Measurements from ENCODE around the gene MYO3B. TPM values are rescaled to one million over a fixed set of nuclear protein-coding genes. Genes with fewer than 3 reads are reported as not detected.

The MYO3B gene
- total RNA-seq, 2 experiments from 2014 or later, result 0.05 to 0.23 TPM

DNA sequence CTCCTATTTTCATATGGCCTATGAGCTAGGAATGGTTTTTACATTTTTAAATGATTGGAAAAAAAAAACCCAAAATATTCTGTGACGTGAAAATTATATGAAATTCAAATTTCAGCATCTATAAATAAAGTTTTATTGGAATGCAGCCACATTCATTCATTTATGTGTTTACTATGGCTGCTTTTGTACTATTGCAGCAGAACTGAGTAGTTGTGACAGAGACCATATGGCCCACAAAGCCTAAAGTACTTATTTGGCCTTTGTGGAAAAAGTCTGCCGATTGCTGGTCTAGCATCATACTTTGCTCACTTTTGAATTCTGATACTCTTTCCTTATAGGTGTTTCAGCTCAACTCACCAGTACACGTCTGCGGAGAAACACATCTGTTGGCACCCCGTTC, 39.0 kb downstream of the MYO3B start:
- peaks cover 10% of the 10 kb centered on the region for H3K27me3 Mint-ChIP-seq (ENCODE audit: low read depth)
- DNase-seq (no peak), ATAC-seq (no peak)
- H3K36me3 Mint-ChIP-seq (ENCODE audit: low read depth), result no peaks in the 10 kb centered on the region
- POLR2A ChIA-PET, result no interaction called here
- no peaks in the 10 kb centered on the region for H3K9me3 Mint-ChIP-seq (ENCODE audit: insufficient read depth)
- H3K4me1 Mint-ChIP-seq (ENCODE audit: low read depth), result peaks cover 5% of the 10 kb centered on the region
- H3K4me3 Mint-ChIP-seq, result no peak overlapping the region
- H3K27ac Mint-ChIP-seq, result no peak overlapping the region
- CTCF ChIA-PET, result no interaction called here

DNA sequence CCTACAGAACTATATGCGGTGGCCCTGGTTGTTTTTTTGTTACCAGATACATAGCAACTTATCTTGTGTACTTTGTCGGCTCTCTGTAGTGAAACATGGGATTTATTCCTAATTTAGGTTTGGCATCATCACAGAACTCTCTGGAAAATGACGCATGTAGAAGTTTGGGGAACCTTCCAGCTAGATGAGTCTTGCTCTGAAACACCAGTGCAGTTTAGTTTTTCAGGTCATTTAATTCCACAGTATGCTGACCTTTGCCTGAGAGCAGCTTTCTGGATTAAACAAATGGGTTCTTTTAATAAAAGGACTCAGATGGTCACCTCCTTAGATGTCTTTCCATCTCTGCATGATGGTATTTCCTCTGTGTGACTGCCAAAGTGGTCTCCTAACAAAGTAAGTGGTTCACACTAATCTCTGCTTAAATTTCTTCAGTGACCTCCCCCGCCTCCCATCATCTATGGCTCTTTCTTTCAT, 39.9 kb downstream of the MYO3B start:
- ATAC-seq, result no peak
- H3K27ac Mint-ChIP-seq, result no peak overlapping the region
- H3K4me3 Mint-ChIP-seq, result no peak overlapping the region
- H3K9me3 Mint-ChIP-seq (ENCODE audit: insufficient read depth), result no peaks in the 10 kb centered on the region
- H3K36me3 Mint-ChIP-seq (ENCODE audit: low read depth), result no peaks in the 10 kb centered on the region
- no peak for DNase-seq
- peaks cover 13% of the 10 kb centered on the region for H3K4me1 Mint-ChIP-seq (ENCODE audit: low read depth)
- peaks cover 10% of the 10 kb centered on the region for H3K27me3 Mint-ChIP-seq (ENCODE audit: low read depth)
- ChIA-PET POLR2A (no interaction called here), CTCF (no interaction called here)

DNA sequence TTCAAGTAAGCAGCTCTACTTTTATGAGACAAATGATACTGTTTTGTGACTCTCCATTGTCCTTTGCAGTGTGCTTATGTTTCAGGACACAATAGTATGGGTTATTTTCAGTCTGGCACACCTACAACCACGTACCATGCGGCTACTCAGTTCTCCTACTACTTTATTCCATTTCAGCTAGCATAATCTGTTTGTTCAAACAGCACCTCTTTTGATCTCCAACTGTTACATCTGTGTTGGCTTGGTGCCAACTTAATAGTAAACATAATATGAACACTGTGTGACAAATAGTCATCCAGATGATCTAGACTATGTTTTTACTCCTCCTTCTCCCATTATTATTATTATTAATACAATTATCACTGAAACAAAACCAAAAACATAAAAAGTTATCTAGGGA, 40.5 kb downstream of the MYO3B start:
- no peak overlapping the region for H3K4me3 Mint-ChIP-seq
- H3K4me1 Mint-ChIP-seq (ENCODE audit: low read depth), result peaks cover 17% of the 10 kb centered on the region
- ChIA-PET CTCF (no interaction called here), POLR2A (no interaction called here)
- DNase-seq, result no peak
- H3K36me3 Mint-ChIP-seq (ENCODE audit: low read depth), result no peaks in the 10 kb centered on the region
- H3K27ac Mint-ChIP-seq, result no peak overlapping the region
- no peak for ATAC-seq
- H3K27me3 Mint-ChIP-seq (ENCODE audit: low read depth), result peaks cover 12% of the 10 kb centered on the region
- H3K9me3 Mint-ChIP-seq (ENCODE audit: insufficient read depth), result no peaks in the 10 kb centered on the region

DNA sequence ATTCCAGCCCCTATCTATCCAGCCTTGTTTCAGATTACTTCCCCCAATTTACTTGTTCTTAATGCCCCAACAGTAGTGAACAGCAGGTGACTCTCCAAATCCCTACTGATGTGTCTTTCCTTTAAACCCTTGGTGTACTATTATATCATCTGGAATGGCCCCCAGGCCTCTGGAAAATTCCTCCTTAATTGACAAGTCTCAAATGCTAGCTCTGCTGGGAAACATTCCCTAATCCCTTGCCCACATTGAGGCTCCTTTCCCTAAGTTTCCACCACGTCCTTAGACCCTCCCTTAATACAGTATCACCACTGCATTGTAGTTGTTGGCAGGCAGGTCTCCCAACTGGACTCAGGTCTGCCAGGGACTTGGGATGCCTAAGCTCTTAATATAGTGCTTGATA, 41.0 kb downstream of the MYO3B start:
- no peak overlapping the region for H3K27ac Mint-ChIP-seq
- H3K4me3 Mint-ChIP-seq, result no peak overlapping the region
- ChIA-PET CTCF (no interaction called here), POLR2A (no interaction called here)
- H3K4me1 Mint-ChIP-seq (ENCODE audit: low read depth), result peaks cover 17% of the 10 kb centered on the region
- H3K9me3 Mint-ChIP-seq (ENCODE audit: insufficient read depth), result no peaks in the 10 kb centered on the region
- H3K36me3 Mint-ChIP-seq (ENCODE audit: low read depth), result no peaks in the 10 kb centered on the region
- no peak for DNase-seq
- no peak for ATAC-seq
- H3K27me3 Mint-ChIP-seq (ENCODE audit: low read depth), result peaks cover 12% of the 10 kb centered on the region

DNA sequence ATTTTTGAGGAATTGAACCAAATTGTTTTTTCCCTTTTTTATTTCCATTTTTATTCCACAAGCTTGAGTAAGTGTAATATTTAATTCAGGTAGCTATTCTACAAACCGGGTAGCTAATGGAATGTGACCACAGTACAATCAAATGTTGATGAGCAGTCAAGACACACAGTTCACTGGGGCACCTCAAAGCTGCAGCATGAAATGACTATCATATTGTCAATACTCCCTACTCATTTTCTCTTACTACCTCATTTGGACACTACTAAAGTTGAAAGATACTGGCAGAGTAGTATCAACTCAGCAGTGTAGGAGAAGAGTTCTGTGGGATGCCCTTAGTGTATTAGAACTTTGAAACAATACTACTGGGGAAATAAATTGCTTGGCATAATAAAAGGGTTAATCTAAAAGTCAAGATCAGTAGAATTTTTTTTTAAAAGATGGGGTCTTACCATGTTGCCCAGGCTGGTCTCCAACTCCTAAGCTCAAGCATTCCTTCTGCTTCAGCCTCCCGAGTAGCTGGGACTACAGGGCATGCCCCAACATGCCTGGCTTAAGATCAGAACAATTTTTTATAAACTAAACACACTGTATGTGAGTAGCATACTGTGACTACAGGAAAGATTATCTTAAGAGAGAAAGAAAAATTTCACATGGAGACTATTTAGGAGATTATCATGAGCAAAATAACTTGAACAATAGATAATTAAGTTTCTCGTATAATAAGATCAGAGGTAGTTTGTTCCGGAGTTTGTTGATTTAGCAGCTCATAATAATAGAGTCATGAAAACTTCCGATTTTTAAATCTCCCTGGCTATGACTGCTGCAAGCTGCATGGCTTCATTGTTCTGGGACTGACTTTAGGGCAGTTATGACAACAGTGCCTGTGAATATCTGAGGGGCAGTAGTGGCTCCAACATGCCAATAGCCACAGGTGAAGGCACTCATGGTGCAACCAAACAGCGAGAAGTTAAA, 43.7 kb downstream of the MYO3B start:
- Mint-ChIP-seq H3K4me3 (no peak overlapping the region), H3K4me1 (ENCODE audit: low read depth) (peaks cover 17% of the 10 kb centered on the region), H3K9me3 (ENCODE audit: insufficient read depth) (no peaks in the 10 kb centered on the region), H3K36me3 (ENCODE audit: low read depth) (no peaks in the 10 kb centered on the region), H3K27me3 (ENCODE audit: low read depth) (peaks cover 11% of the 10 kb centered on the region), H3K27ac (no peak overlapping the region)
- no peak for DNase-seq
- POLR2A ChIA-PET, result no interaction called here
- CTCF ChIA-PET, result interaction anchor here (1.1 to 2.3 kb wide), 2 partner anchors 9 to 14 kb away, joined by 4 to 11 read pairs; no protein-coding TSS in a partner anchor
- no peak for ATAC-seq

DNA sequence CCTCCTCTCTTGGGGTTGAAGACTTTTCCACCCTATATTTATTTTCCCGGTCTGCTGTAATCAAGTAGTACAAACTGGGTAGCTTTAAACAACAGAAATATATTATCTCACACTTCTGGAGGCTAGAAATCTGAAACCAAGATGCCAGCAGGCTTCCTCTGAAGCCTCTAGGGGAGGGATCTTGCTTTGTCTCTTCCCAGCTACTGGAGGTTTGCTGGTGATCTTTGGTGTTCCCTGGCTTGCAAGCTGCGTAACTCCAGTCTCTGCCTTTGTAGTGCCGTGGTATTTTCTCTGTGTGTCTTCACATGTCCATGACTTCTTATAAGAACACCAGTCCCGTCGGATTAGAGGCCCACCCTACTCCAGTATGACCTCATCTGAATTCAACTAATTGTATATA, 44.4 kb downstream of the MYO3B start:
- H3K36me3 Mint-ChIP-seq (ENCODE audit: low read depth), result no peaks in the 10 kb centered on the region
- CTCF ChIA-PET, result interaction anchor here (2.3 kb wide), 1 partner anchor 14 kb away, joined by 11 read pairs; no protein-coding TSS in a partner anchor
- H3K4me1 Mint-ChIP-seq (ENCODE audit: low read depth), result peaks cover 17% of the 10 kb centered on the region
- no peak overlapping the region for H3K4me3 Mint-ChIP-seq
- no peak overlapping the region for H3K27ac Mint-ChIP-seq
- H3K27me3 Mint-ChIP-seq (ENCODE audit: low read depth), result peaks cover 11% of the 10 kb centered on the region
- H3K9me3 Mint-ChIP-seq (ENCODE audit: insufficient read depth), result no peaks in the 10 kb centered on the region
- DNase-seq (no peak), ATAC-seq (no peak)
- POLR2A ChIA-PET, result no interaction called here

DNA sequence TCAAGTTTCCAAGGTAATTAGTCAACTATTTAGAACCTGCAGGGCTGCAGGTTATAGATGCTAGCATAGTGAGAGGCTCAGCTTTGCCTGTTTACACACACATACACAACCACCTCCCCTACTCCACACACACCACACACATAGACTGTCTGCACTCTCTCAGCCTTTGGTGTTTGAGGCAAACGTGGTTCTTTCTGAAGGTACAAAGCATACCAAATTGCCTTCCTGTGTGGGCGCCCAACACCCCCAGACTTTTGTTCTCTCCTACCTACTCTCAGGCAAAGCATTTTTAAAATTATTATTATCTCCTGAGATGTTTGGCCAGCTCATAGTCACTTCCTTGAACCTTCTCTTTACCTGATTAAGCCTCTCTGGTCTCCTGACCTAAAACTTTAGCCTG, 44.9 kb downstream of the MYO3B start:
- no peaks in the 10 kb centered on the region for H3K9me3 Mint-ChIP-seq (ENCODE audit: insufficient read depth)
- H3K4me3 Mint-ChIP-seq, result no peak overlapping the region
- peaks cover 17% of the 10 kb centered on the region for H3K4me1 Mint-ChIP-seq (ENCODE audit: low read depth)
- ChIA-PET CTCF (interaction anchor here (2.3 kb wide), 1 partner anchor 13 kb away, joined by 11 read pairs; no protein-coding TSS in a partner anchor), POLR2A (no interaction called here)
- DNase-seq (peak; percentile 25), ATAC-seq (peak; percentile 49)
- no peaks in the 10 kb centered on the region for H3K36me3 Mint-ChIP-seq (ENCODE audit: low read depth)
- H3K27me3 Mint-ChIP-seq (ENCODE audit: low read depth), result peaks cover 11% of the 10 kb centered on the region
- H3K27ac Mint-ChIP-seq, result no peak overlapping the region

DNA sequence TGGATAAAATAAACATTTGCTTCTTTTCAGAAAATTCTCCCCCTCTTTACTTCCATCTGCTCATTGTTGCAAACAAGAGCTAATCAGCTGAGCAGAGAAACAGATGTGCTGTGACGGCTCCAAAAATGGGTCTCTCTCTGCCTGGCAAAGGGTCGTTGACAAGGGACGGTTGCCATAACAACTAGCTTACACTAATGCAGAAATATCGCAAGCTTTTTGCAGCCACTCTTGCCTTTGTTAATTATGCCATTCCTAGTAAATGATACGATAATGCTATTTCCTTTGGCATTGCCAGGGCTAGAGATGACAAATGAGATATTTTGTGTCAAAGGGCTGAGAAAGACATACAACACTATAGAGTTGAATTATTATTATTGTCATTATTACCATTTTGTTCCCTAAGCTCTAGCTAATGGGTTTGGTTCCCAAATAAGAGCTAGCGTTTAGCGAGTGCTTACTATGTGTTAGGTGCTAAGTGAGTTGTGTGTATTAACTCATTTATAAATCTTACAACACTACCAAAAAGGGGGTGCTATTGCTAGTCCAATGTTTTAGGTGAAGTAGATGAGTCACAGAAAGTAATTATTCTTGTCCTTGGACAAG, 46.8 kb downstream of the MYO3B start:
- H3K36me3 Mint-ChIP-seq (ENCODE audit: low read depth), result no peaks in the 10 kb centered on the region
- no peak for DNase-seq
- no peaks in the 10 kb centered on the region for H3K9me3 Mint-ChIP-seq (ENCODE audit: insufficient read depth)
- ChIA-PET POLR2A (no interaction called here), CTCF (no interaction called here)
- H3K4me1 Mint-ChIP-seq (ENCODE audit: low read depth), result peaks cover 17% of the 10 kb centered on the region
- ATAC-seq, result no peak
- no peak overlapping the region for H3K27ac Mint-ChIP-seq
- no peak overlapping the region for H3K4me3 Mint-ChIP-seq
- peaks cover 10% of the 10 kb centered on the region for H3K27me3 Mint-ChIP-seq (ENCODE audit: low read depth)

DNA sequence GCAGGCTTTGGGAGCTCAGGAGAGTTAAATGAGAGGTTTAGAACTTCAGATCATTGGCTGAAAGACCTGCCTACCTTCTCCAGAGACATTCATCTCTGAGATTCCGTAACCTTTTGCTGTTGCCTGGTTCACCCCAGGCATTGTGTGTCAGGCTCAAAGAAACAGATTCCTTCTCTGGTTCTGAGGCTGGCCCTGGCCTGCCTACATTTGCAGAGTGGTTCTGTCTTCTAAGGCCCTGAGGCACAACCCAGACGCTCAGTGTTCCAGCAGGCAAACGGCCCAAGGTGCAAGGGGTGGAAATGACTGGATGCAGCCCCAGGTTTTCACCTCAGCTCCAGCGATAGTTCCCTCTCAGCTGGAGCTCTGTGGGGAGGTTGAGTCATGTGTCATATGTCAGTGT, 48.3 kb downstream of the MYO3B start:
- no peak for ATAC-seq
- H3K36me3 Mint-ChIP-seq (ENCODE audit: low read depth), result no peaks in the 10 kb centered on the region
- H3K9me3 Mint-ChIP-seq (ENCODE audit: insufficient read depth), result no peaks in the 10 kb centered on the region
- no peak for DNase-seq
- peaks cover 17% of the 10 kb centered on the region for H3K4me1 Mint-ChIP-seq (ENCODE audit: low read depth)
- no peak overlapping the region for H3K4me3 Mint-ChIP-seq
- H3K27ac Mint-ChIP-seq, result no peak overlapping the region
- POLR2A ChIA-PET, result no interaction called here
- H3K27me3 Mint-ChIP-seq (ENCODE audit: low read depth), result peaks cover 12% of the 10 kb centered on the region
- CTCF ChIA-PET, result interaction anchor here (1.3 kb wide), 1 partner anchor 9 kb away, joined by 3 read pairs; no protein-coding TSS in a partner anchor

DNA sequence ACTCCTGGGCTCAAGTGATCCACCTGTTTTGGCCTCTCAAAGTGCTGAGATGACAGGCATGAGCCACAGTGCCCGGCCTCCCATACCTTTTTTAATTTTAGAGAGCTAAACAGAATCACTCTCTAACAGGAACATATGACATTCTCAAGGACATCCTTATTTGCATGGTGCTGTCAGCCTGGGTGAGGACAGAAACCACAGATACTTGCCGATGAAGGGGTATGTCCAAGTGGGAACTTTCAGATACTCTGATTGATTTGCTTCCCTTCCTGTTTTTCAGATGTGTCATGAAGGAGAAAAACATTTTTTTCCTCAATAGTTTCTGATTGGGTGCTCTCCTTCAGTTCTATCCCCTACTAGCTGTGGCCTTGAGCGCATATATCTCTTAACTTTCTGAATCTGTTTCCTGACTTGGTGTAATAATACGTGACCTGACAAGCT, 49.6 kb downstream of the MYO3B start:
- CTCF ChIA-PET, result no interaction called here
- no peak overlapping the region for H3K27ac Mint-ChIP-seq
- H3K36me3 Mint-ChIP-seq (ENCODE audit: low read depth), result no peaks in the 10 kb centered on the region
- H3K27me3 Mint-ChIP-seq (ENCODE audit: low read depth), result peaks cover 14% of the 10 kb centered on the region
- H3K4me3 Mint-ChIP-seq, result no peak overlapping the region
- H3K9me3 Mint-ChIP-seq (ENCODE audit: insufficient read depth), result no peaks in the 10 kb centered on the region
- POLR2A ChIA-PET, result no interaction called here
- H3K4me1 Mint-ChIP-seq (ENCODE audit: low read depth), result peaks cover 7% of the 10 kb centered on the region
- no peak for ATAC-seq
- DNase-seq, result no peak

DNA sequence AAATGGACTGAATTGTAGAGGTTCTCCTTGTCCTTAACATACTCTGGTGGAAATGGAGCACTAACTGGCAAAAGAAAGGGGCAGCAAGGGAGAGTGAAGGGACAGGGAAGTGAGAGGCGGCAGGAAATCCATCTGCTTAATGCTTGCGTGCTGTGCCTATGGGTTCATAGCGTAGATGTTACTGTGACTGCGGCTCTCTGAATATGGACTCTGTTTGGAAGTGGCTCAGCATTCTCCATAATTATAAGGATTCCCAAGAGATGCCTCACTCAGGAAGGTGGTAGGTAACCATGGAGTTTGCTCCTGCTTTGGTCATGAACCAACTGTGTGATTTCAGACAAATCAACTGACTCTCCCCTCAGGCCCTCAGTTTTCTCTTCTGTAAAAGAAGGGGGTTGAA, 50.0 kb downstream of the MYO3B start:
- H3K36me3 Mint-ChIP-seq (ENCODE audit: low read depth), result no peaks in the 10 kb centered on the region
- peaks cover 3% of the 10 kb centered on the region for H3K4me1 Mint-ChIP-seq (ENCODE audit: low read depth)
- no peaks in the 10 kb centered on the region for H3K9me3 Mint-ChIP-seq (ENCODE audit: insufficient read depth)
- CTCF ChIA-PET, result no interaction called here
- ATAC-seq (no peak), DNase-seq (no peak)
- POLR2A ChIA-PET, result no interaction called here
- H3K27me3 Mint-ChIP-seq (ENCODE audit: low read depth), result peaks cover 14% of the 10 kb centered on the region
- no peak overlapping the region for H3K27ac Mint-ChIP-seq
- H3K4me3 Mint-ChIP-seq, result no peak overlapping the region

DNA sequence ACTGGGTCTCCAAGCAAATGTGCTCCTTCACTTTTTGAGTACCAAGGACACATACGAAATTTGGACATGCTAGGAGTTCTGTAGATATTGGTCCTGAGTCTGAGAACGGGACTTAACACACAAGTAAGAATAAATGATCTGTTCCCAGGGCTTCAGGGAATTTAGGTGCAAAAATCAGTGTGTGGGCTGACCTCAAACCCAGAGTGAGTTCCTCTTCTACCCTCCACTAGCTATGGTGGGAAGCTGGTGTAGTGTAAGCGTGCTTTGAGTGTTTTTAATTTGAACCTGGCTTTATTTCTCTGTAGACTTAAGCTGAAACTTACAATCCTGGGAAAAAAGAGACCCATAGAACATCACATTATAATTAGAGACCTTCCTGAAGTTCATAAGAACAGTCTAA, 50.5 kb downstream of the MYO3B start:
- CTCF ChIA-PET, result no interaction called here
- POLR2A ChIA-PET, result no interaction called here
- Mint-ChIP-seq H3K27me3 (ENCODE audit: low read depth) (peaks cover 13% of the 10 kb centered on the region), H3K9me3 (ENCODE audit: insufficient read depth) (no peaks in the 10 kb centered on the region), H3K36me3 (ENCODE audit: low read depth) (no peaks in the 10 kb centered on the region), H3K27ac (no peak overlapping the region), H3K4me3 (no peak overlapping the region), H3K4me1 (ENCODE audit: low read depth) (no peaks in the 10 kb centered on the region)
- no peak for ATAC-seq
- no peak for DNase-seq

Data from activated CD8-positive, alpha-beta T cell treated with anti-CD3 and anti-CD28 coated beads, Interleukin-2, amount 10 ng/mL, durations not matched to agents 7 days and 5 days (primary cell).